ENCODE measurements around the gene ITPRID2. TPM values are rescaled to one million over a fixed set of nuclear protein-coding genes. Genes with fewer than 3 reads are reported as not detected.

ITPRID2 gene
- total RNA-seq, 2 donors from 2014 or later, result 224 to 274 TPM

GRCh38 chr2:181878448-181878847, 13.1 kb upstream of the ITPRID2 start:
- ATAC-seq (no peak), DNase-seq (no peak)
- TF ChIP-seq POLR2A (IDR thresholded peaks at IDR 0.05) (no peak), CTCF (IDR thresholded peaks at IDR 0.05) (no peak)
- H3K9me3 ChIP-seq, result no peaks in the 10 kb centered on the region
- H3K4me3 ChIP-seq, result no peak overlapping the region
- H3K36me3 ChIP-seq (replicated peaks in 1 of 2; ENCODE audit: insufficient read depth in 1 of 2, low read depth in 2 of 2), result no peaks in the 10 kb centered on the region
- no peaks in the 10 kb centered on the region for H3K27me3 ChIP-seq
- H3K27ac ChIP-seq, result no peak overlapping the region
- intact Hi-C loops (cut with DNase I), result no loop called here
- 45 to 50% methylated on average over 2 of the region's 2 CpGs for WGBS, 2 donors
- peaks cover 13% of the 10 kb centered on the region for H3K4me1 ChIP-seq

- Histone ChIP-seq H3K36me3 (replicated peaks in 1 of 2; ENCODE audit: insufficient read depth in 1 of 2, low read depth in 2 of 2) (no peaks in the 10 kb centered on the region), H3K27ac (no peak overlapping the region), H3K4me1 (peaks cover 16% of the 10 kb centered on the region), H3K27me3 (no peaks in the 10 kb centered on the region), H3K9me3 (no peaks in the 10 kb centered on the region), H3K4me3 (no peak overlapping the region)
- 93 to 97% methylated on average over 2 of the region's 2 CpGs for WGBS, 2 donors
- ATAC-seq (no peak), DNase-seq (no peak)
- intact Hi-C loops (cut with DNase I), result no loop called here
- TF ChIP-seq POLR2A (IDR thresholded peaks at IDR 0.05), result no peak
- no peak for TF ChIP-seq CTCF (IDR thresholded peaks at IDR 0.05)
Measured at GRCh38 chr2:181879295-181879694, 12.2 kb upstream of the ITPRID2 start.

- Histone ChIP-seq H3K27ac (no peak overlapping the region), H3K27me3 (no peaks in the 10 kb centered on the region), H3K4me3 (no peak overlapping the region), H3K4me1 (peaks cover 31% of the 10 kb centered on the region), H3K9me3 (no peaks in the 10 kb centered on the region), H3K36me3 (replicated peaks in 1 of 2; ENCODE audit: insufficient read depth in 1 of 2, low read depth in 2 of 2) (no peaks in the 10 kb centered on the region)
- WGBS, 2 donors, result 83 to 89% methylated on average over 4 of the region's 4 CpGs
- intact Hi-C loops (cut with DNase I), result no loop called here
- DNase-seq (no peak), ATAC-seq (no peak)
- no peak for TF ChIP-seq CTCF (IDR thresholded peaks at IDR 0.05)
- no peak for TF ChIP-seq POLR2A (IDR thresholded peaks at IDR 0.05)
Measured at GRCh38 chr2:181882246-181883020, 9.1 kb upstream of the ITPRID2 start.

- 26 to 44% methylated on average over 1 of the region's 1 CpG for WGBS, 2 donors
- no peak overlapping the region for H3K27ac ChIP-seq
Measured at GRCh38 chr2:181884601-181885000, 6.9 kb upstream of the ITPRID2 start.

More at GRCh38 chr2:181884601-181885000, 6.9 kb upstream of the ITPRID2 start:
- Histone ChIP-seq H3K36me3 (replicated peaks in 1 of 2; ENCODE audit: insufficient read depth in 1 of 2, low read depth in 2 of 2) (no peaks in the 10 kb centered on the region), H3K27me3 (no peaks in the 10 kb centered on the region), H3K4me1 (peaks cover 30% of the 10 kb centered on the region), H3K9me3 (no peaks in the 10 kb centered on the region), H3K4me3 (no peak overlapping the region)
- ATAC-seq (no peak), DNase-seq (no peak)
- TF ChIP-seq CTCF (IDR thresholded peaks at IDR 0.05), result no peak
- no peak for TF ChIP-seq POLR2A (IDR thresholded peaks at IDR 0.05)
- intact Hi-C loops (cut with DNase I), result no loop called here

Data from body of pancreas (tissue), 4 donors.